Dermis microvascular lymphatic vessel endothelial cell (primary cell): Measurements from ENCODE around the gene DUXA. TPM values are rescaled to one million over a fixed set of nuclear protein-coding genes. Genes with fewer than 3 reads are reported as not detected.
"Not testable (repeated sequence)": the region's sequence is repeated elsewhere in the genome, so short reads cannot be mapped to it uniquely, and the experiment has no call there.

Source experiments
- DNase-seq, 2 donors: peaks; one replicate each; pipeline versions ENCODE4 v3.0.0 to v3.0.0-alpha.2; 2010; ENCODE audit warnings: low read depth in 2 of 2
- total RNA-seq: library from RNA; depleted of rRNA; stranded (reverse); fragments of >200 nt; gene quantifications from 2 replicates; pipeline ENCODE4 v1.2.1, GENCODE V29; 2014

Gene DUXA
- not detected in 2 replicates for total RNA-seq

DNA sequence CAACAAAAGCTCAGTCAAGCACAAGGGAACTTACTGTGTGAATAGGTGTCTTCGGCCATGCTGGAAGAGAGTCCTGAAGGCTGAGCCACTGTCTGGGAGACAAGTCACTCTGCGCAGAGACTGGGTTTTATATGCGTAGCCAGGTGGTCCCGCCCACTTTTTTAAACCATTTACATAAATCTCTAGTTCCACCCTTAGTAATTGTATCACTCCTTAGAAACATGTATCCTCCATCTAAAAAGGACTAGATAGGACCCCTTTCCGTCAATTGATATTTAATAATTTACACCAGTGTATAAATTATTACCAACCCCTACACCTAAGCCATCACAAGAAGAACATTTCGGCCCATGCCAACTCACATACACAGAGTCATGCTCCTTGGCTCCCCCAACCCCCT is at the start of gene DUXA:
Gene DUXA, minus strand, starts transcription at position 101 of the 400 bp plus-strand sequence. Its CDS starts 42 bp downstream, at position 59.
- DNase-seq: no peak

DNA sequence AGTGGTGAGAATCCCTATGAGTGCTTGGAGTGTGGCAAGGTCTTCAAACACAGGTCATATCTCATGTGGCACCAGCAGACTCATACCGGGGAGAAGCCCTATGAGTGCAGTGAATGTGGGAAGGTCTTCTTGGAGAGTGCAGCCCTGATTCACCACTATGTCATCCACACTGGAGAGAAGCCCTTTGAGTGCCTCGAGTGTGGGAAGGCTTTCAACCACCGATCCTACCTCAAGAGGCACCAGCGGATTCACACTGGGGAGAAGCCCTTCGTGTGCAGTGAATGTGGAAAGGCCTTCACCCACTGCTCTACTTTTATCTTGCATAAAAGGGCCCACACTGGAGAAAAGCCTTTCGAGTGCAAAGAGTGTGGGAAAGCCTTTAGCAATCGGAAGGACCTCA is 44.8 kb upstream of the DUXA start:
- no peak for DNase-seq

GRCh38 chr19:57210381-57210780 is 43.1 kb upstream of the DUXA start:
- no peak for DNase-seq

GRCh38 chr19:57202160-57202559 is 34.9 kb upstream of the DUXA start:
- no peak for DNase-seq

- not testable (repeated sequence) for DNase-seq
Observed at GRCh38 chr19:57197874-57198273, 30.6 kb upstream of the DUXA start.

GRCh38 chr19:57192993-57193392 is 25.7 kb upstream of the DUXA start:
- no peak for DNase-seq

DNA sequence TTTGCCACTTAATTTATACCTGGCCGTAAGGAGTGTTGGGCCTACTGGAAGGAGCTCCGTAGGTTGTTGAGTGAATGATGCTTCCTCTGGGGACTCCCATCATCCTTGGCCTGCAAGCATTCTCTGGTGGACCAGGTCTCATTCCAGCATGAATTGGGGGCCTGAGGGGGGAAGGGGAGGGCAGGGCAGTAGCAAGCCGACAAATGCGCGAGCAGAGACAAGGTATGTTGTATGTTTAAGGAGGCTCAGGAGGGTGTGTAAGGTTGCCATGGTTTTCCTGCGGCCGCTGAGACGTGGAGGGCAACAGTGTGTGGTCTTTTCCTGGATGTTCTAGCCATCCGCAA is 24.8 kb upstream of the DUXA start:
- no peak for DNase-seq

- DNase-seq: peak; percentile 77 to 90
Observed at GRCh38 chr19:57191141-57192076, 24.1 kb upstream of the DUXA start, which contains the start of gene ZNF264. TSS of gene ZNF264 (plus strand) at chr19:57191500. CDS start at chr19:57191914, 414 bp downstream.

DNA sequence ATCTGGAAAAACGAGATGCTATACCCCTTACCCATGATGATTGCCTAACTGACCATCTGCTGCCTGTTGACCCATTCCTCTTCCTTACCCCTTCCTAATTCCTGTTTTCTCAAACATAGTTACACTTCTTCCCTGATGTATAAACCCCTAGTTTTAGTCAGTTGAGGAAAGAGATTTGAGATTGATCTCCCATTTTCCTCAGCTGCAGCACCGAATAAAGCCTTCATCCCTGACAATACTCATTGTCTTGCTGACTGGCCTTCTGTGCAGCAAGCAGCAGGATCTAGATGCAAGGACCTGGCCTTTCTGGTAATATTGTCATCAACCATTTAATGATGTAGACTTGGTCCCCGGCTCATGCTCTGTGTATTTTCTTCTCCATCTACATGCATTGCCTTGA is 23.0 kb upstream of the DUXA start:
- no peak for DNase-seq

DNA sequence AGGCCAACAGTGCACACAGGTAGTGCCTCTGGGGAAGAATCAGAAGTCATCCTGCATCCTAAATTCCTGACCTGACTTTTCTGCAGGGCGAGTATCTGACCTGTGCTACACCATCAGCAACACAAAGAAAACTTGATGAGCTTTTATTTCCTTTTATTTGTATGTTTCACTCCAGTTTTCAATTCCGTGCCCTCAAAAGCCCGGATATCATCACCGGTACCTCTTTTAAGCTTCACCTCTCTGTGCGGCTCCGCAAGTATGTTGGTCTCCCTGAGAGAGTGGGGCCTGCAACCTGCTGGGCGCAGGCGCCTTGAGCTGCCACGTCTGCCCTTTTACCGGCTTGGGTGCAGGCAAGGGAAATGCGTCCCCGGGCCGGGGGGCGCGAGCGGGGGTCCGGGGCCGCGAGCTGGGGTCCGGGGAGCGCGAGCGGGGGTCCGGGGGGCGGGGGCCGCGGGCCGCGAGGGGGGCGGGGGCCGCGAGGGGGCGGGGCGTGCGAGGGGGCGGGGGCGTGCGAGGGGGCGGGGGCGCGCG is 4.3 kb upstream of the DUXA start:
- DNase-seq: peak in 1 of 2 donors; percentile 19

GRCh38 chr19:57165846-57166245 is 1.4 kb downstream of the DUXA start:
- DNase-seq: no peak

GRCh38 chr19:57161985-57162539 is 5.2 kb downstream of the DUXA start:
- no peak for DNase-seq

GRCh38 chr19:57152921-57153320 is 14.4 kb downstream of the DUXA start:
- no peak for DNase-seq

DNA sequence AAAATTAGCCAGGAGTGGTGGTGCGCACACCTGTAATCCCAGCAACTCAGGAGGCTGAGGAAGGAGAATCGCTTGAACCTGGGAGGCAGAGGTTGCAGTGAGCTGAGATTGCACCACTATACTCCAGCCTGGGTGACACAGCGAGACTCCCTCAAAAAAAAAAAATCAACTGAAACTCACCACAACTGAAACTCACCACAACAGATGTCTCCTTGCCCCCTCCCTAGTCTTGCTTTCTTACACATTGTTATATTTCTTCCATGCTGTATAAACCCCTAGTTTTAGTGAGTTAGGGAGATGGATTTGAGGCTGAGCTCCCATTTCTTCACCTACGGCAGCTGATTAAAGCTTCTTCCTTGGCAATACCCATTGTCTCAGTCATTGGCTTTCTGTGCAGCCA is 25.6 kb downstream of the DUXA start:
- no peak for DNase-seq

GRCh38 chr19:57135797-57136196 is 31.5 kb downstream of the DUXA start:
- DNase-seq: no peak

- DNase-seq: not testable (repeated sequence)
Observed at GRCh38 chr19:57127403-57127802, 39.9 kb downstream of the DUXA start.

- DNase-seq: no peak
Observed at GRCh38 chr19:57123882-57124281, 43.4 kb downstream of the DUXA start.

- no peak for DNase-seq
Observed at GRCh38 chr19:57118848-57119247, 48.4 kb downstream of the DUXA start.

- DNase-seq: not testable (repeated sequence)
Observed at GRCh38 chr19:57113501-57113900, 53.8 kb downstream of the DUXA start.

DNA sequence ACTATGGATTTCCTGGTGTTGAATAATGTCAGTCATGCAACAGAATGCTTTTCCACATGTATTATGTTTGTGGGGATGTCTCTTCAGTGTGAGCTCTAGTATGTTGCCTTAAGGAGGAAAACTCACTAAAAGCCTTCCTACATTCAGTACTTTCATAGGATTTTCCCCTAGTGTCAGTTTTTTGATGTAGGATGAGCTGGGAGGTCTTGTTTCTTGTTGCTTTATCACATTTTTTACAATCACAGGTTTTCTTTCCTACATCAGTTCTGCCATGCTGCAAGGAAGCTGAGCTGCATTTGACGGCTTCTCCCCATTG is 56.0 kb downstream of the DUXA start:
- no peak for DNase-seq

DNA sequence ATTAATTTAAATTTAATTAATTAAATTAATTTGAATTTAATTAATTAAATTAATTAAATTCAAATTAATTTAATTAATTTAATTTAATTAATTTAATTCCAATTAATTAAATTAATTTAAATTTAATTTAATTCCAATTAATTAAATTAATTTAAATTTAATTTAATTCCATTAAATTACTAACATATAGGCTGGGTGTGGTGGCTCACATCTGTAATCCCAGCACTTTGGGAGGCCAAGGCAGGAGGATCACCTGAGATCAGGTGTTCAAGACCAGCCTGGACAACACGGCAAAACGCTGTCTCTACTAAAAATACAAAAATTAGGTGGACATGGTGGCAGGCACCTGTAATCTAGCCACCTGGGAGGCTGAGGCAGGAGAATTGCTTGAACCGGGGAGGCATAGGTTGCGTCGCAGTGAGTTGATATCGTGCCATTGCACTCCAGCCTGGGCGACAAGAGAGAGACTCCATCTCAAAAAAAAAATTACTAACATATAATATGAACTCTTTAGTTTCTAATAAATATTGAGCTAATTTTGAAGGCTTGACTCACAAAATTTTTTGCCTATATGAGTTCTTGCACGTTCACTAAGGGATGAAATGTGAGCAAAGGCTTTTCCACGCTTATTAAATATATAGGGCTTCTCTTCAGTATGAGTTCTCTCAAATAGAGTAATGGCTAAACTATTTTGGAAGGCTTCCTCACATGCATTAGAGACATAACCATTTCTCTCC is 56.5 kb downstream of the DUXA start:
- no peak for DNase-seq

DNA sequence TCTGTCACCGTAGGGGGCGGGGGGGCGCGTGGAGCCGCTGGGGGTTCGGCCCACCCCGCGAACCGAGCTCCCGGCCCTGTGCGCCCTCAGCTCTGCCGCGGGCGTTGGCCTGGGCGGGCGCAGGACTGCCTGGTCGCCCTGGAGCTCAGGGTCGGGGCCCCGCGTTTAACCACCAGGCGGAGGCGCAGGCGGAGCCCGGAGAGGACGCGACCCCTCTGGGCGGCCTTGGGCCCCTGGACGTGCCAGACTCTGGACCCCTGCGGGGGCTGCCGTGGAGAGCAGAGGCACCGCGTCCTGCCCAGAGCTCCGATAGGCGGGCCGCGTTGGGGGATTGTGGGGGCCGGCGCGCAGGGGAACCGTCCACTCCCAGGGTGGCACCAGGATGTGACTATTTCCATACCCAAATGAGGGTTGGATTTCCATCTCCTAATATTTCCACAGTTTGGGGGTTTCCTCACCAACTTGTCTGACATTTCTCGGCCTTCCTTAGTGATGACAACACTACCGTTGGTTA is 60.5 kb downstream of the DUXA start:
- no peak for DNase-seq
